Liver (tissue), 9 donors: Measurements from ENCODE around the gene FICD. TPM values are rescaled to one million over a fixed set of nuclear protein-coding genes. Genes with fewer than 3 reads are reported as not detected.

ENCODE experiments used
- DNase-seq: peaks from one replicate; pipeline ENCODE4 v3.0.0-alpha.2; 2017; ENCODE audit warnings: low spot score
- H3K27ac ChIP-seq, 2 donors: one replicate each; pipeline ENCODE4 v1.7.0; 2013; ENCODE audit warnings: inconsistent platforms in 2 of 2, low read length in 2 of 2, control low read depth in 1 of 2, low read depth in 1 of 2, mild to moderate bottlenecking in 1 of 2
- H3K27me3 ChIP-seq, 4 donors: one replicate each; pipeline versions ENCODE4 v1.6.1 to v1.7.0; 2013; ENCODE audit warnings: low read length in 3 of 4, inconsistent platforms in 1 of 4, mild to moderate bottlenecking in 1 of 4, moderate library complexity in 1 of 4; ENCODE audit not compliant: control insufficient read depth in 4 of 4, insufficient read depth in 4 of 4
- H3K36me3 ChIP-seq, 4 donors: one replicate each; pipeline versions ENCODE4 v1.6.1 to v1.7.0; 2013; ENCODE audit warnings: low read length in 3 of 4, mild to moderate bottlenecking in 3 of 4, low read depth in 1 of 4, moderate library complexity in 1 of 4; ENCODE audit not compliant: control insufficient read depth in 4 of 4, insufficient read depth in 3 of 4
- H3K4me1 ChIP-seq, 4 donors: one replicate each; pipeline versions ENCODE4 v1.6.1 to v1.7.0; 2013; ENCODE audit warnings: low read length in 3 of 4, mild to moderate bottlenecking in 3 of 4, moderate library complexity in 1 of 4; ENCODE audit not compliant: control insufficient read depth in 4 of 4, insufficient read depth in 4 of 4
- H3K4me3 ChIP-seq, 3 donors: one replicate each; pipeline versions ENCODE4 v1.6.1 to v1.7.0; 2013; ENCODE audit warnings: low read length in 3 of 3, control low read depth in 1 of 3, low read depth in 1 of 3, mild to moderate bottlenecking in 1 of 3
- H3K9ac ChIP-seq, 2 donors: one replicate each; pipeline ENCODE4 v1.7.0; 2013; ENCODE audit warnings: low read length in 2 of 2, mild to moderate bottlenecking in 2 of 2, moderate library complexity in 2 of 2, control low read depth in 1 of 2, low read depth in 1 of 2
- H3K9me3 ChIP-seq, 4 donors: one replicate each; pipeline versions ENCODE4 v1.6.1 to v1.7.0; 2013; ENCODE audit warnings: low read length in 3 of 4; ENCODE audit not compliant: control insufficient read depth in 4 of 4
- EGR1 ChIP-seq, 2 donors: IDR thresholded peaks; 2 replicates each; pipeline ENCODE4 v1.6.1; 2016 to 2018; ENCODE audit warnings: antibody characterized with exemption in 2 of 2, low read depth in 2 of 2
- FOXA1 ChIP-seq: IDR thresholded peaks from 2 replicates; pipeline ENCODE4 v1.6.1; 2016; ENCODE audit warnings: antibody characterized with exemption
- FOXA2 ChIP-seq: IDR thresholded peaks from 2 replicates; pipeline ENCODE4 v1.6.1; 2016; ENCODE audit warnings: antibody characterized with exemption
- GABPA ChIP-seq, 2 donors: IDR thresholded peaks in 1 of 2; conservative IDR thresholded peaks in 1 of 2; 2 replicates each; pipeline ENCODE4 v1.6.1; 2016; ENCODE audit warnings: antibody characterized with exemption in 2 of 2, mild to moderate bottlenecking in 1 of 2, moderate library complexity in 1 of 2
- HNF4A ChIP-seq, 2 donors: conservative IDR thresholded peaks; 2 replicates each; pipeline ENCODE4 v1.6.1; 2016; ENCODE audit warnings: antibody characterized with exemption in 2 of 2, mild to moderate bottlenecking in 2 of 2
- HNF4G ChIP-seq: IDR thresholded peaks from 2 replicates; pipeline ENCODE4 v1.6.1; 2016; ENCODE audit warnings: antibody characterized with exemption
- JUND ChIP-seq, 2 donors: IDR thresholded peaks; 2 replicates each; pipeline ENCODE4 v1.6.1; 2016; ENCODE audit warnings: antibody characterized with exemption in 2 of 2
- NR2F2 ChIP-seq: IDR thresholded peaks from 2 replicates; pipeline ENCODE4 v1.6.1; 2016; ENCODE audit warnings: antibody characterized with exemption
- RAD21 ChIP-seq, 2 donors: IDR thresholded peaks; 2 replicates each; pipeline ENCODE4 v1.6.1; 2016; ENCODE audit warnings: antibody characterized with exemption in 2 of 2, mild to moderate bottlenecking in 2 of 2
- RXRA ChIP-seq, 2 donors: IDR thresholded peaks; 2 replicates each; pipeline ENCODE4 v1.6.1; 2017 to 2018; ENCODE audit warnings: antibody characterized with exemption in 2 of 2, mild to moderate bottlenecking in 1 of 2
- SP1 ChIP-seq: IDR thresholded peaks from 2 replicates; pipeline ENCODE4 v1.6.1; 2018; ENCODE audit warnings: antibody characterized with exemption, mild to moderate bottlenecking
- TAF1 ChIP-seq: conservative IDR thresholded peaks from 2 replicates; pipeline ENCODE4 v1.6.1; 2016; ENCODE audit warnings: antibody characterized with exemption, mild to moderate bottlenecking
- YY1 ChIP-seq: IDR thresholded peaks from 2 replicates; pipeline ENCODE4 v1.6.1; 2016; ENCODE audit warnings: antibody characterized with exemption, mild to moderate bottlenecking
- WGBS: extraction: QIAGEN DNeasy Blood & Tissue Kit; methylation state at CpG from one replicate; pipeline ENCODE4 v1.1.7; 2013; 5-methylcytosine and 5-hydroxymethylcytosine counted together
- polyA plus RNA-seq, 2 donors: library from polyadenylated mRNA; stranded (reverse) in 1 of 2; unstranded in 1 of 2; fragments of 200-250 nt in 1 of 2; fragments of >200 nt in 1 of 2; fragmentation: Nextera tagmentation in 1 of 2; extraction: Ambion mirVana in 1 of 2; gene quantifications; one replicate each; pipeline versions ENCODE4 v1.2.1 to v1.2.3, GENCODE V29; 2013 to 2015
- total RNA-seq, 2 donors: library from RNA; depleted of rRNA; stranded (reverse); fragments of >200 nt; gene quantifications; one replicate each; pipeline ENCODE4 v1.2.3, GENCODE V29; 2014
- TF ChIP-seq, protein P1 (sequence below): fragments of 150-350 bp; IDR thresholded peaks from 2 replicates; pipeline ENCODE4 v1.5.1; 2017; ENCODE audit warnings: improper control_type of control experiment, low read depth, low read length; ENCODE audit not compliant: missing input control
- TF ChIP-seq, protein P2 (sequence below): IDR thresholded peaks from 2 replicates; pipeline ENCODE4 v1.6.1; 2016; ENCODE audit warnings: antibody characterized with exemption
- TF ChIP-seq, protein P3 (sequence below): IDR thresholded peaks from 2 replicates; pipeline ENCODE4 v1.6.1; 2016; ENCODE audit warnings: antibody characterized with exemption
- TF ChIP-seq, protein P4 (sequence below): IDR thresholded peaks from 2 replicates; pipeline ENCODE4 v1.6.1; 2016; ENCODE audit warnings: antibody characterized with exemption, mild to moderate bottlenecking
- TF ChIP-seq, protein P5 (sequence below): IDR thresholded peaks from 2 replicates; pipeline ENCODE4 v1.6.1; 2016; ENCODE audit warnings: antibody characterized with exemption
- donor health status: healthy.
- donor health status: healthy.
- donor health status: healthy.
- donor health status: healthy.
- donor health status: healthy.

The FICD gene
- total and polyA plus RNA-seq, 4 donors, result 3.6 to 20.9 (median 6.6) TPM

DNA sequence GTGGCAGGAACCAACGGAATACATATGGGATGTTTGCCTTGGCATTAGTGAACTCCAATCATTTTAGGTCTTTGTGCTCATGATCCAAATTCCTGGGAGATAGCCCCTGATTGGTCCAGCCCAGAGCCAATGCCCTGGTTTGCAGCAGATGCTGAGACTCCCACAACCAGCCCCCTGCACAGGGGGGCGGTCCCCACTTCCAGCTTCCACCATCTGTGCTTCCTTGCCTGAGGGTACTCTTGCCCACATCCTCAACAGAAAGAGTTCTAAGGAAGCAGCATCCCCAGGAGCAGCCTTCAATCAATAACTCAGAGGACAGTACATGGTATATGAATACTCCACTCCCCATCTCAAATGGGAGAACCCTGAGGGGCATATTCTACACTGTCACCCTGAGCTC lies 39.7 kb upstream of the FICD start:
- H3K9ac ChIP-seq, result no peak overlapping the region
- 55% methylated on average over 2 of the region's 2 CpGs for WGBS
- no peak overlapping the region for H3K4me3 ChIP-seq
- H3K36me3 ChIP-seq, result no peaks in the 10 kb centered on the region
- H3K4me1 ChIP-seq, result no peaks in the 10 kb centered on the region
- DNase-seq, result no peak
- H3K27me3 ChIP-seq, result peaks cover 0 to 2% (median 0%) of the 10 kb centered on the region in 4 donors
- H3K27ac ChIP-seq, result no peak overlapping the region
- no peaks in the 10 kb centered on the region for H3K9me3 ChIP-seq
- no peak for TF ChIP-seq RXRA (IDR thresholded peaks at IDR 0.05)
- TF ChIP-seq HNF4A (conservative IDR thresholded peaks at IDR 0.05), result no peak
- no peak for TF ChIP-seq SP1
- TF ChIP-seq JUND (IDR thresholded peaks at IDR 0.05), result no peak
- TF ChIP-seq, protein P1, sequence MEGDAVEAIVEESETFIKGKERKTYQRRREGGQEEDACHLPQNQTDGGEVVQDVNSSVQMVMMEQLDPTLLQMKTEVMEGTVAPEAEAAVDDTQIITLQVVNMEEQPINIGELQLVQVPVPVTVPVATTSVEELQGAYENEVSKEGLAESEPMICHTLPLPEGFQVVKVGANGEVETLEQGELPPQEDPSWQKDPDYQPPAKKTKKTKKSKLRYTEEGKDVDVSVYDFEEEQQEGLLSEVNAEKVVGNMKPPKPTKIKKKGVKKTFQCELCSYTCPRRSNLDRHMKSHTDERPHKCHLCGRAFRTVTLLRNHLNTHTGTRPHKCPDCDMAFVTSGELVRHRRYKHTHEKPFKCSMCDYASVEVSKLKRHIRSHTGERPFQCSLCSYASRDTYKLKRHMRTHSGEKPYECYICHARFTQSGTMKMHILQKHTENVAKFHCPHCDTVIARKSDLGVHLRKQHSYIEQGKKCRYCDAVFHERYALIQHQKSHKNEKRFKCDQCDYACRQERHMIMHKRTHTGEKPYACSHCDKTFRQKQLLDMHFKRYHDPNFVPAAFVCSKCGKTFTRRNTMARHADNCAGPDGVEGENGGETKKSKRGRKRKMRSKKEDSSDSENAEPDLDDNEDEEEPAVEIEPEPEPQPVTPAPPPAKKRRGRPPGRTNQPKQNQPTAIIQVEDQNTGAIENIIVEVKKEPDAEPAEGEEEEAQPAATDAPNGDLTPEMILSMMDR, result no peak
- TF ChIP-seq RAD21 (IDR thresholded peaks at IDR 0.05), result no peak
- TF ChIP-seq EGR1 (IDR thresholded peaks at IDR 0.05; ENCODE audit: low read depth in 2 of 2), result no peak
- no peak for TF ChIP-seq HNF4G
- no peak for TF ChIP-seq YY1
- TF ChIP-seq, protein P2, sequence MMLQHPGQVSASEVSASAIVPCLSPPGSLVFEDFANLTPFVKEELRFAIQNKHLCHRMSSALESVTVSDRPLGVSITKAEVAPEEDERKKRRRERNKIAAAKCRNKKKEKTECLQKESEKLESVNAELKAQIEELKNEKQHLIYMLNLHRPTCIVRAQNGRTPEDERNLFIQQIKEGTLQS, result no peak

DNA sequence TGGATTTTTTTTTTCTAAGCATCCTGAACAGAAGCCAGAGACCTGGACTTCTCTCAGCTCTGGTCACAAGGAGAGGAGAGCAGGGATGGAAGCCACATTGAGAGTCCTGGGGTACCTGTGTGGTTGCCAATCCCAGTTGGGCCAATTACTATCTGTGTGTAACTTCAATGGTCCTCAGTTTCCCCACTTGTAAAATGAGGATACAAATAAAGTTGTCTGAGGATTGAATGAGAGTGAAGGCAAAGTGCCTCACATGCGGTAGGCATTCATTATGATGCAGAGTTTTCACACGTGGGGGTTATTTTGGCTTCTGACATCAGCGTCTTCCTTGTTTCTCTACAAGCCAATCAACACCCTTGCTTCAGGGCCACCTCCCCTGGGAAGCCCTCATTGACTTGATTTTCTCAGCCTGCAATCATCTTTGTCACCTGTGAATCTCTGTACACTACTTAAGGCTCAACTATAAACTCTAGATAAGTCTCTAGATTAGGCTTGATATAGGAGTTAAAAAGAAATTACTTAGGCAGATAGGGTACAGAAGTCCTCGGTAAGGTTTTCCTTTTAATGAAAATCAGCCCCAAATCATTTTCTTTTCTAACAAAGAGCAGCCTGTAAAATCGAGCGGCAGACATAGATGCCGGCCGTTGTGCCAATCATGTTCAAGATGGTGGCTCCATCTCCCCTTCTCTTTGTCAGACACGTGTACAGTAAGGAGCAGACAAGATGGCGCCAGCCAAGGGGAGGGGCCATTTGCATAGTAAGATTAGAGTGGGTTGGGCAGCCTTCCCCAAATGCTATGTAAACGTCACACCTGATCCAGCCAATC lies 37.8 kb upstream of the FICD start:
- Histone ChIP-seq H3K36me3 (no peaks in the 10 kb centered on the region), H3K27ac (no peak overlapping the region), H3K9ac (no peak overlapping the region), H3K9me3 (no peaks in the 10 kb centered on the region), H3K4me3 (no peak overlapping the region), H3K4me1 (no peaks in the 10 kb centered on the region), H3K27me3 (peaks cover 0 to 1% (median 0%) of the 10 kb centered on the region in 4 donors)
- no peak for DNase-seq
- TF ChIP-seq HNF4A (conservative IDR thresholded peaks at IDR 0.05) (no peak), YY1 (no peak), SP1 (no peak), FOXA1 (no peak), TAF1 (no peak), GABPA (IDR thresholded peaks at IDR 0.05 in 1 of 2, conservative IDR thresholded peaks at IDR 0.05 in 1 of 2) (no peak), EGR1 (IDR thresholded peaks at IDR 0.05; ENCODE audit: low read depth in 2 of 2) (no peak), NR2F2 (no peak), FOXA2 (no peak), RAD21 (IDR thresholded peaks at IDR 0.05) (no peak), RXRA (IDR thresholded peaks at IDR 0.05) (no peak), HNF4G (no peak)
- TF ChIP-seq, protein P3, sequence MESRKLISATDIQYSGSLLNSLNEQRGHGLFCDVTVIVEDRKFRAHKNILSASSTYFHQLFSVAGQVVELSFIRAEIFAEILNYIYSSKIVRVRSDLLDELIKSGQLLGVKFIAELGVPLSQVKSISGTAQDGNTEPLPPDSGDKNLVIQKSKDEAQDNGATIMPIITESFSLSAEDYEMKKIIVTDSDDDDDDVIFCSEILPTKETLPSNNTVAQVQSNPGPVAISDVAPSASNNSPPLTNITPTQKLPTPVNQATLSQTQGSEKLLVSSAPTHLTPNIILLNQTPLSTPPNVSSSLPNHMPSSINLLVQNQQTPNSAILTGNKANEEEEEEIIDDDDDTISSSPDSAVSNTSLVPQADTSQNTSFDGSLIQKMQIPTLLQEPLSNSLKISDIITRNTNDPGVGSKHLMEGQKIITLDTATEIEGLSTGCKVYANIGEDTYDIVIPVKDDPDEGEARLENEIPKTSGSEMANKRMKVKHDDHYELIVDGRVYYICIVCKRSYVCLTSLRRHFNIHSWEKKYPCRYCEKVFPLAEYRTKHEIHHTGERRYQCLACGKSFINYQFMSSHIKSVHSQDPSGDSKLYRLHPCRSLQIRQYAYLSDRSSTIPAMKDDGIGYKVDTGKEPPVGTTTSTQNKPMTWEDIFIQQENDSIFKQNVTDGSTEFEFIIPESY, result no peak
- TF ChIP-seq, protein P2, result no peak
- TF ChIP-seq, protein P4, sequence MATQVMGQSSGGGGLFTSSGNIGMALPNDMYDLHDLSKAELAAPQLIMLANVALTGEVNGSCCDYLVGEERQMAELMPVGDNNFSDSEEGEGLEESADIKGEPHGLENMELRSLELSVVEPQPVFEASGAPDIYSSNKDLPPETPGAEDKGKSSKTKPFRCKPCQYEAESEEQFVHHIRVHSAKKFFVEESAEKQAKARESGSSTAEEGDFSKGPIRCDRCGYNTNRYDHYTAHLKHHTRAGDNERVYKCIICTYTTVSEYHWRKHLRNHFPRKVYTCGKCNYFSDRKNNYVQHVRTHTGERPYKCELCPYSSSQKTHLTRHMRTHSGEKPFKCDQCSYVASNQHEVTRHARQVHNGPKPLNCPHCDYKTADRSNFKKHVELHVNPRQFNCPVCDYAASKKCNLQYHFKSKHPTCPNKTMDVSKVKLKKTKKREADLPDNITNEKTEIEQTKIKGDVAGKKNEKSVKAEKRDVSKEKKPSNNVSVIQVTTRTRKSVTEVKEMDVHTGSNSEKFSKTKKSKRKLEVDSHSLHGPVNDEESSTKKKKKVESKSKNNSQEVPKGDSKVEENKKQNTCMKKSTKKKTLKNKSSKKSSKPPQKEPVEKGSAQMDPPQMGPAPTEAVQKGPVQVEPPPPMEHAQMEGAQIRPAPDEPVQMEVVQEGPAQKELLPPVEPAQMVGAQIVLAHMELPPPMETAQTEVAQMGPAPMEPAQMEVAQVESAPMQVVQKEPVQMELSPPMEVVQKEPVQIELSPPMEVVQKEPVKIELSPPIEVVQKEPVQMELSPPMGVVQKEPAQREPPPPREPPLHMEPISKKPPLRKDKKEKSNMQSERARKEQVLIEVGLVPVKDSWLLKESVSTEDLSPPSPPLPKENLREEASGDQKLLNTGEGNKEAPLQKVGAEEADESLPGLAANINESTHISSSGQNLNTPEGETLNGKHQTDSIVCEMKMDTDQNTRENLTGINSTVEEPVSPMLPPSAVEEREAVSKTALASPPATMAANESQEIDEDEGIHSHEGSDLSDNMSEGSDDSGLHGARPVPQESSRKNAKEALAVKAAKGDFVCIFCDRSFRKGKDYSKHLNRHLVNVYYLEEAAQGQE, result no peak
- TF ChIP-seq, protein P5, sequence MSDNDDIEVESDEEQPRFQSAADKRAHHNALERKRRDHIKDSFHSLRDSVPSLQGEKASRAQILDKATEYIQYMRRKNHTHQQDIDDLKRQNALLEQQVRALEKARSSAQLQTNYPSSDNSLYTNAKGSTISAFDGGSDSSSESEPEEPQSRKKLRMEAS, result no peak
- WGBS, result 75% methylated on average over 11 of the region's 11 CpGs
